GM12878 (cell line): ENCODE measurements around the gene BAK1. TPM values are rescaled to one million over a fixed set of nuclear protein-coding genes. Genes with fewer than 3 reads are reported as not detected.
A peak's percentile ranks its signal among the peaks of the same experiment; 100 is the strongest.

ENCODE experiments used
- ASH2L ChIP-seq: fragments of 300-600, 200-600 bp; sonication (generic); IDR thresholded peaks from 2 replicates; pipeline ENCODE4 v1.6.1; 2017; ENCODE audit warnings: low read depth, mild to moderate bottlenecking, borderline replicate concordance
- BHLHE40 ChIP-seq, 2 experiments: fragments of 450-650 bp in 1 of 2; IDR thresholded peaks; 2 replicates each; pipeline ENCODE4 v1.6.1; 2011 to 2017; ENCODE audit warnings: low read depth in 2 of 2, borderline replicate concordance in 1 of 2, improper control_type of control experiment in 1 of 2, low read length in 1 of 2, mild to moderate bottlenecking in 1 of 2
- CBX5 ChIP-seq: sonication (generic); IDR thresholded peaks from 2 replicates; pipeline ENCODE4 v1.6.1; 2016; ENCODE audit warnings: low read depth, moderate library complexity, mild to moderate bottlenecking, inconsistent platforms
- CHD4 ChIP-seq: fragments of 200-600 bp; sonication (generic); IDR thresholded peaks from 2 replicates; pipeline ENCODE4 v1.6.1; 2016; ENCODE audit warnings: mild to moderate bottlenecking
- CREB1 ChIP-seq: IDR thresholded peaks from 2 replicates; pipeline ENCODE4 v1.6.1; 2012; ENCODE audit warnings: low read depth, mild to moderate bottlenecking, inconsistent platforms
- CREM ChIP-seq: IDR thresholded peaks from 2 replicates; pipeline ENCODE4 v1.6.1; 2014; ENCODE audit warnings: antibody characterized with exemption, low read depth
- FOS ChIP-seq: IDR thresholded peaks from 3 replicates; pipeline ENCODE4 v1.6.1; 2011; ENCODE audit warnings: borderline replicate concordance; ENCODE audit not compliant: insufficient read length; ENCODE audit errors: extremely low read depth
- FOXK2 ChIP-seq: fragments of 450-650 bp; IDR thresholded peaks from 2 replicates; pipeline ENCODE4 v1.6.1; 2017; ENCODE audit warnings: mild to moderate bottlenecking, moderate library complexity
- IKZF1 ChIP-seq: fragments of 450-650 bp; conservative IDR thresholded peaks from 2 replicates; pipeline ENCODE4 v1.6.1; 2017; ENCODE audit warnings: antibody characterized with exemption, mild to moderate bottlenecking
- MEF2A ChIP-seq: IDR thresholded peaks from 2 replicates; pipeline ENCODE4 v1.6.1; 2011; ENCODE audit warnings: low read depth, mild to moderate bottlenecking, low read length, moderate library complexity; ENCODE audit not compliant: insufficient read depth
- MEF2B ChIP-seq: fragments of 450-650 bp; IDR thresholded peaks from 2 replicates; pipeline ENCODE4 v1.6.1; 2018; ENCODE audit warnings: mild to moderate bottlenecking, moderate library complexity; ENCODE audit not compliant: partially characterized antibody, poor library complexity, severe bottlenecking
- MXI1 ChIP-seq: fragments of 150-350 bp; IDR thresholded peaks from 2 replicates; pipeline ENCODE4 v1.6.1; 2011; ENCODE audit warnings: low read depth, mild to moderate bottlenecking, inconsistent platforms, low read length, improper control_type of control experiment
- NFIC ChIP-seq: IDR thresholded peaks from 2 replicates; pipeline ENCODE4 v1.6.1; 2012; ENCODE audit warnings: low read depth, mild to moderate bottlenecking, inconsistent platforms, low read length, moderate library complexity
- NRF1 ChIP-seq: conservative IDR thresholded peaks from 2 replicates; pipeline ENCODE4 v1.6.1; 2011; ENCODE audit warnings: mild to moderate bottlenecking, low read depth, low read length, improper control_type of control experiment
- PAX8 ChIP-seq: fragments of 450-650 bp; IDR thresholded peaks from 2 replicates; pipeline ENCODE4 v1.6.1; 2017; ENCODE audit warnings: mild to moderate bottlenecking, moderate library complexity
- POLR2AphosphoS5 ChIP-seq: IDR thresholded peaks from 2 replicates; pipeline ENCODE4 v1.6.1; 2011; ENCODE audit warnings: mild to moderate bottlenecking, low read length, inconsistent platforms
- POU2F2 ChIP-seq: IDR thresholded peaks from 3 replicates; pipeline ENCODE4 v1.6.1; 2011; ENCODE audit warnings: low read depth, mild to moderate bottlenecking, low read length, borderline replicate concordance
- RAD51 ChIP-seq: fragments of 450-650 bp; IDR thresholded peaks from 2 replicates; pipeline ENCODE4 v1.6.1; 2016; ENCODE audit warnings: moderate library complexity, mild to moderate bottlenecking, inconsistent platforms
- RB1 ChIP-seq: fragments of 450-650 bp; formaldehyde crosslinking; IDR thresholded peaks from 2 replicates; pipeline ENCODE4 v1.6.1; 2017; ENCODE audit warnings: mild to moderate bottlenecking, borderline replicate concordance
- SMAD5 ChIP-seq: IDR thresholded peaks from 2 replicates; pipeline ENCODE4 v1.6.1; 2016; ENCODE audit warnings: antibody characterized with exemption, low read depth
- SMARCA5 ChIP-seq: fragments of 450-650 bp; IDR thresholded peaks from 2 replicates; pipeline ENCODE4 v1.6.1; 2017; ENCODE audit warnings: mild to moderate bottlenecking
- SMC3 ChIP-seq: IDR thresholded peaks from 2 replicates; pipeline ENCODE4 v1.6.1; 2011; ENCODE audit warnings: low read length, improper control_type of control experiment, borderline replicate concordance
- STAT3 ChIP-seq: IDR thresholded peaks from 2 replicates; pipeline ENCODE4 v1.6.1; 2011; ENCODE audit warnings: low read depth, low read length, improper control_type of control experiment
- TAF1 ChIP-seq: IDR thresholded peaks from 2 replicates; pipeline ENCODE4 v1.6.1; 2011; ENCODE audit warnings: mild to moderate bottlenecking, low read depth, low read length, borderline replicate concordance
- TCF12 ChIP-seq: IDR thresholded peaks from 2 replicates; pipeline ENCODE4 v1.6.1; 2011; ENCODE audit warnings: low read depth, mild to moderate bottlenecking, low read length
- WRNIP1 ChIP-seq: IDR thresholded peaks from 2 replicates; pipeline ENCODE4 v1.6.1; 2011; ENCODE audit warnings: low read depth, low read length, improper control_type of control experiment, borderline replicate concordance
- ZNF24 ChIP-seq: fragments of 450-650 bp; IDR thresholded peaks from 2 replicates; pipeline ENCODE4 v1.6.1; 2017; ENCODE audit warnings: antibody characterized with exemption, mild to moderate bottlenecking
- ZNF622 ChIP-seq: fragments of 450-650 bp; IDR thresholded peaks from 2 replicates; pipeline ENCODE4 v1.6.1; 2017; ENCODE audit warnings: mild to moderate bottlenecking, inconsistent platforms
- polyA plus RNA-seq, 11 experiments: library from polyadenylated mRNA; depleted of rRNA in 4 of 11; unstranded in 6 of 11; stranded (reverse) in 5 of 11; fragments of >200 nt; fragmentation: Nextera tagmentation in 4 of 11; fragmentation: Illumina TruSeq in 1 of 11; extraction: Ambion mirVana in 4 of 11; extraction: Trizol in 1 of 11; gene quantifications; 1 replicate in 1 of 11; 2 replicates in 10 of 11; pipeline versions ENCODE4 v1.2.1 to v1.2.3, GENCODE V29; 2011 to 2016; ENCODE audit warnings: inconsistent platforms in 2 of 11, missing spikeins in 2 of 11, low read depth in 1 of 11
- total RNA-seq, 4 experiments: library from RNA; depleted of rRNA in 3 of 4; stranded (reverse); fragments of >200 nt in 3 of 4; fragmentation: Illumina TruSeq in 1 of 4; extraction: Trizol in 1 of 4; gene quantifications; 2 replicates each; pipeline versions ENCODE4 v1.2.1 to v1.2.3, GENCODE V29; 2013 to 2021
- TF ChIP-seq, protein P1 (sequence below): fragments of 450-650 bp; IDR thresholded peaks from 2 replicates; pipeline ENCODE4 v1.6.1; 2017; ENCODE audit warnings: mild to moderate bottlenecking, low read depth, inconsistent platforms; ENCODE audit not compliant: poor library complexity, severe bottlenecking
- TF ChIP-seq, protein P2 (sequence below): fragments of 450-650 bp; IDR thresholded peaks from 2 replicates; pipeline ENCODE4 v1.6.1; 2016; ENCODE audit warnings: mild to moderate bottlenecking

The BAK1 gene
- total and polyA plus RNA-seq, 10 of the 15 experiments (the other 5 are each of a cell fraction or from before 2014, with no cell fraction given) = 6.3 to 65.8 (median 29.6) TPM

DNA sequence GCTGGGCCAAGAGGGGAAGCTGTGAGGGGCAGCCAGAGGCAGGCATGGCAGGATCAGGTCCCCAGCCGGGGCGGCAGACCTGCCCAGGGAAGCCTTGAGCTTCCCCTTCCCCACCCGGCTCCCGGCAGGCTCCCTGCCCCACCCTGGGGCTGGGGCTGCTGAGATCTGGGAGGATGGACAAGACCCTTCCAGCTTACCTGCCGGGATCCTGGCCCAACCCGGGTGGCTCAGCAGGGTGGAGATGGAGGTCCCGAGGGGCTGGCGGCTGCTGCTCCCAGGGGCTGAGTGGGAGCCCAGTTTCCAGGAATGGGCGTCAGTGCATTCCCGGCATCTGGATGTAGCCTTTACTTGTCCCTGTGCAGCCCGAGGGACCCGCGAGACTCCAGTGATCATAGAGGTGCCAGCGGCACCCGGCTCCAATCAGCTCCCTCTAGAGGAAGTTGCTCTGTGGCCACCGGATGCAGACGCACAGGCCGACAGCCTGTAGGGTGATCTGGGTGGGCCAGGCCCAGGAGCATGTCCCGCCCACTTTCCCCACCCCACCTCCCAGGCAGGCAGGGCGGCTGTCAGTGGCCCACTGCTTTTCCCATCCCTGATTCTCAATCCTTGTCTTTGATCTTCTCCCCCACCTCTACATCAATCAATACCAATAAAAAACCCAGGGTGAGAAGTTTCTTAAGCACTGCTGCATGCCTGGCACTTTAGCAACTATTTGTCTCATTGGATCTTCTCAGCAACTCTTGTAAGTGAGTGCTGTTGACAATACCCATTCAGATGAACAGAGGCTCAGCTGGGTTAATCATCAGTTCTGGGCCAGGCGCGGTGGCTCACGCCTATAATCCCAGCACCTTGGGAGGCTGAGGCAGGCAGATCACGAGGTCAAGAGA is at the start of gene BAK1 (continued):
- TF ChIP-seq RAD51 = no peak
- no peak for TF ChIP-seq RB1
- no peak; the same call in 1 of the 2 replicates for TF ChIP-seq SMC3
- 0 out of 2 replicates have a peak, but pooled peaks have one; percentile 9 for TF ChIP-seq TCF12
- no peak for TF ChIP-seq FOS
- no peak for TF ChIP-seq NFIC
- no peak for TF ChIP-seq WRNIP1
- no peak for TF ChIP-seq ASH2L
- TF ChIP-seq MEF2B = no peak
- no peak for TF ChIP-seq STAT3
- no peak for TF ChIP-seq MEF2A
- no peak for TF ChIP-seq CBX5
- no peak for TF ChIP-seq POU2F2
- TF ChIP-seq MXI1 = peak; percentile 40; the same call in 1 of the 2 replicates
- TF ChIP-seq, protein P1, sequence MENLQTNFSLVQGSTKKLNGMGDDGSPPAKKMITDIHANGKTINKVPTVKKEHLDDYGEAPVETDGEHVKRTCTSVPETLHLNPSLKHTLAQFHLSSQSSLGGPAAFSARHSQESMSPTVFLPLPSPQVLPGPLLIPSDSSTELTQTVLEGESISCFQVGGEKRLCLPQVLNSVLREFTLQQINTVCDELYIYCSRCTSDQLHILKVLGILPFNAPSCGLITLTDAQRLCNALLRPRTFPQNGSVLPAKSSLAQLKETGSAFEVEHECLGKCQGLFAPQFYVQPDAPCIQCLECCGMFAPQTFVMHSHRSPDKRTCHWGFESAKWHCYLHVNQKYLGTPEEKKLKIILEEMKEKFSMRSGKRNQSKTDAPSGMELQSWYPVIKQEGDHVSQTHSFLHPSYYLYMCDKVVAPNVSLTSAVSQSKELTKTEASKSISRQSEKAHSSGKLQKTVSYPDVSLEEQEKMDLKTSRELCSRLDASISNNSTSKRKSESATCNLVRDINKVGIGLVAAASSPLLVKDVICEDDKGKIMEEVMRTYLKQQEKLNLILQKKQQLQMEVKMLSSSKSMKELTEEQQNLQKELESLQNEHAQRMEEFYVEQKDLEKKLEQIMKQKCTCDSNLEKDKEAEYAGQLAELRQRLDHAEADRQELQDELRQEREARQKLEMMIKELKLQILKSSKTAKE = no peak
- no peak for TF ChIP-seq FOXK2
- no peak for TF ChIP-seq ZNF24
- no peak for TF ChIP-seq ZNF622
- no peak for TF ChIP-seq PAX8
- TF ChIP-seq CREB1 = peak; percentile 84
- peak; percentile 60; the same call in 1 of the 2 replicates for TF ChIP-seq SMARCA5
- peak; percentile 75 for TF ChIP-seq TAF1
- TF ChIP-seq CHD4 = no peak
- TF ChIP-seq, protein P2, sequence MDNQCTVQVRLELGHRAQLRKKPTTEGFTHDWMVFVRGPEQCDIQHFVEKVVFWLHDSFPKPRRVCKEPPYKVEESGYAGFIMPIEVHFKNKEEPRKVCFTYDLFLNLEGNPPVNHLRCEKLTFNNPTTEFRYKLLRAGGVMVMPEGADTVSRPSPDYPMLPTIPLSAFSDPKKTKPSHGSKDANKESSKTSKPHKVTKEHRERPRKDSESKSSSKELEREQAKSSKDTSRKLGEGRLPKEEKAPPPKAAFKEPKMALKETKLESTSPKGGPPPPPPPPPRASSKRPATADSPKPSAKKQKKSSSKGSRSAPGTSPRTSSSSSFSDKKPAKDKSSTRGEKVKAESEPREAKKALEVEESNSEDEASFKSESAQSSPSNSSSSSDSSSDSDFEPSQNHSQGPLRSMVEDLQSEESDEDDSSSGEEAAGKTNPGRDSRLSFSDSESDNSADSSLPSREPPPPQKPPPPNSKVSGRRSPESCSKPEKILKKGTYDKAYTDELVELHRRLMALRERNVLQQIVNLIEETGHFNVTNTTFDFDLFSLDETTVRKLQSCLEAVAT = no peak
- TF ChIP-seq IKZF1 = peak; percentile 65
- no peak for TF ChIP-seq NRF1
- TF ChIP-seq BHLHE40 (IDR thresholded peaks at IDR 0.05; ENCODE audit: borderline replicate concordance in 1 of 2, low read depth in 2 of 2, low read length in 1 of 2) = peak in 1 of 2 experiments; percentile 55; a peak in 1 of 4 replicates
- peak; percentile 80 for TF ChIP-seq POLR2AphosphoS5
- TF ChIP-seq CREM = peak; percentile 86
- no peak; the same call in 1 of the 2 replicates for TF ChIP-seq SMAD5
